GM12878 (cell line): ENCODE data around the gene KLHL8. TPM values are rescaled to one million over a fixed set of nuclear protein-coding genes. Genes with fewer than 3 reads are reported as not detected.
A peak's percentile ranks its signal among the peaks of the same experiment; 100 is the strongest.

Experiments
- BCL11A ChIP-seq: IDR thresholded peaks from 2 replicates; pipeline ENCODE4 v1.6.1; 2011; ENCODE audit warnings: low read depth, low read length
- BRCA1 ChIP-seq: IDR thresholded peaks from 2 replicates; pipeline ENCODE4 v1.6.1; 2011; ENCODE audit warnings: low read depth, low read length, improper control_type of control experiment
- CEBPB ChIP-seq, 2 experiments: fragments of 150-350 bp in 1 of 2; IDR thresholded peaks; 2 replicates each; pipeline ENCODE4 v1.6.1; 2012 to 2014; ENCODE audit warnings: low read depth in 2 of 2, low read length in 2 of 2, borderline replicate concordance in 1 of 2, inconsistent platforms in 1 of 2
- CREB1 ChIP-seq: IDR thresholded peaks from 2 replicates; pipeline ENCODE4 v1.6.1; 2012; ENCODE audit warnings: low read depth, mild to moderate bottlenecking, inconsistent platforms
- CREM ChIP-seq: IDR thresholded peaks from 2 replicates; pipeline ENCODE4 v1.6.1; 2014; ENCODE audit warnings: antibody characterized with exemption, low read depth
- E4F1 ChIP-seq: fragments of 450-650 bp; IDR thresholded peaks from 2 replicates; pipeline ENCODE4 v1.6.1; 2018; ENCODE audit warnings: borderline replicate concordance, mild to moderate bottlenecking; ENCODE audit not compliant: partially characterized antibody
- EGR1 ChIP-seq, 2 experiments: IDR thresholded peaks; 1 replicate in 1 of 2; 2 replicates in 1 of 2; pipeline ENCODE4 v1.6.1; 2011 to 2012; ENCODE audit warnings: low read depth in 2 of 2, low read length in 2 of 2, borderline replicate concordance in 1 of 2, mild to moderate bottlenecking in 1 of 2, moderate library complexity in 1 of 2
- GABPA ChIP-seq: IDR thresholded peaks from 2 replicates; pipeline ENCODE4 v1.6.1; 2014; ENCODE audit warnings: antibody characterized with exemption, low read depth, mild to moderate bottlenecking, inconsistent platforms
- HDAC2 ChIP-seq: fragments of 200-600 bp; sonication (generic); IDR thresholded peaks from 2 replicates; pipeline ENCODE4 v1.6.1; 2017
- IRF5 ChIP-seq: fragments of 450-650 bp; IDR thresholded peaks from 2 replicates; pipeline ENCODE4 v1.6.1; 2017; ENCODE audit warnings: borderline replicate concordance
- KAT2A ChIP-seq: conservative IDR thresholded peaks from 2 replicates; pipeline ENCODE4 v1.6.1; 2011; ENCODE audit warnings: low read depth, low read length; ENCODE audit not compliant: control insufficient read depth
- KLF5 ChIP-seq: fragments of 450-650 bp; IDR thresholded peaks from 2 replicates; pipeline ENCODE4 v1.6.1; 2014; ENCODE audit warnings: mild to moderate bottlenecking; ENCODE audit not compliant: partially characterized antibody
- MEF2B ChIP-seq: fragments of 450-650 bp; IDR thresholded peaks from 2 replicates; pipeline ENCODE4 v1.6.1; 2018; ENCODE audit warnings: mild to moderate bottlenecking, moderate library complexity; ENCODE audit not compliant: partially characterized antibody, poor library complexity, severe bottlenecking
- NFIC ChIP-seq: IDR thresholded peaks from 2 replicates; pipeline ENCODE4 v1.6.1; 2012; ENCODE audit warnings: low read depth, mild to moderate bottlenecking, inconsistent platforms, low read length, moderate library complexity
- NFYA ChIP-seq: IDR thresholded peaks from 2 replicates; pipeline ENCODE4 v1.6.1; 2011; ENCODE audit warnings: low read depth, mild to moderate bottlenecking, low read length, improper control_type of control experiment, borderline replicate concordance
- NR2C1 ChIP-seq: fragments of 450-650 bp; IDR thresholded peaks from 2 replicates; pipeline ENCODE4 v1.6.1; 2017; ENCODE audit warnings: antibody characterized with exemption, mild to moderate bottlenecking, moderate library complexity
- NR2F1 ChIP-seq: fragments of 450-650 bp; conservative IDR thresholded peaks from 2 replicates; pipeline ENCODE4 v1.6.1; 2017; ENCODE audit warnings: mild to moderate bottlenecking
- PKNOX1 ChIP-seq: fragments of 450-650 bp; IDR thresholded peaks from 2 replicates; pipeline ENCODE4 v1.6.1; 2016; ENCODE audit warnings: mild to moderate bottlenecking
- POLR2AphosphoS2 ChIP-seq: IDR thresholded peaks from 2 replicates; pipeline ENCODE4 v1.6.1; 2011; ENCODE audit warnings: low read depth, mild to moderate bottlenecking, low read length, improper control_type of control experiment, moderate library complexity
- SKIL ChIP-seq: fragments of 450-650 bp; IDR thresholded peaks from 2 replicates; pipeline ENCODE4 v1.6.1; 2017; ENCODE audit warnings: mild to moderate bottlenecking, low read depth, inconsistent platforms; ENCODE audit not compliant: poor library complexity, severe bottlenecking
- SP1 ChIP-seq: IDR thresholded peaks from one replicate; pipeline ENCODE4 v1.6.1; 2011; ENCODE audit warnings: low read depth, low read length
- SRF ChIP-seq, 2 experiments: IDR thresholded peaks; 2 replicates each; pipeline ENCODE4 v1.6.1; 2011; ENCODE audit warnings: low read depth in 2 of 2, low read length in 2 of 2, mild to moderate bottlenecking in 1 of 2, moderate library complexity in 1 of 2
- TCF3 ChIP-seq: IDR thresholded peaks from 2 replicates; pipeline ENCODE4 v1.6.1; 2012; ENCODE audit warnings: low read depth, mild to moderate bottlenecking, low read length, borderline replicate concordance; ENCODE audit not compliant: insufficient read depth
- ZNF384 ChIP-seq: IDR thresholded peaks from 2 replicates; pipeline ENCODE4 v1.6.1; 2012; ENCODE audit warnings: low read depth, mild to moderate bottlenecking, low read length, improper control_type of control experiment, borderline replicate concordance
- polyA plus RNA-seq, 11 experiments: library from polyadenylated mRNA; depleted of rRNA in 4 of 11; unstranded in 6 of 11; stranded (reverse) in 5 of 11; fragments of >200 nt; fragmentation: Nextera tagmentation in 4 of 11; fragmentation: Illumina TruSeq in 1 of 11; extraction: Ambion mirVana in 4 of 11; extraction: Trizol in 1 of 11; gene quantifications; 1 replicate in 1 of 11; 2 replicates in 10 of 11; pipeline versions ENCODE4 v1.2.1 to v1.2.3, GENCODE V29; 2011 to 2016; ENCODE audit warnings: inconsistent platforms in 2 of 11, missing spikeins in 2 of 11, low read depth in 1 of 11
- total RNA-seq, 4 experiments: library from RNA; depleted of rRNA in 3 of 4; stranded (reverse); fragments of >200 nt in 3 of 4; fragmentation: Illumina TruSeq in 1 of 4; extraction: Trizol in 1 of 4; gene quantifications; 2 replicates each; pipeline versions ENCODE4 v1.2.1 to v1.2.3, GENCODE V29; 2013 to 2021

The KLHL8 gene
- total and polyA plus RNA-seq, 10 of the 15 experiments (the other 5 are each of a cell fraction or from before 2014, with no cell fraction given), result 4.5 to 13.1 (median 9.0) TPM

- no peak for TF ChIP-seq NFIC
- peak; percentile 64 for TF ChIP-seq TCF3
- TF ChIP-seq PKNOX1, result no peak
- 0 out of 2 replicates have a peak, but pooled peaks have one; percentile 29 for TF ChIP-seq NR2C1
- TF ChIP-seq CREB1, result peak; percentile 45; the same call in 1 of the 2 replicates
- peak; percentile 55 for TF ChIP-seq BRCA1
- no peak for TF ChIP-seq IRF5
- no peak for TF ChIP-seq SKIL
- TF ChIP-seq E4F1, result no peak
- no peak for TF ChIP-seq KAT2A
- TF ChIP-seq BCL11A, result peak; percentile 39; the same call in 1 of the 2 replicates
- no peak for TF ChIP-seq CEBPB (IDR thresholded peaks at IDR 0.05; ENCODE audit: borderline replicate concordance in 1 of 2, low read depth in 2 of 2, low read length in 2 of 2)
- TF ChIP-seq HDAC2, result no peak
- TF ChIP-seq KLF5, result no peak
- TF ChIP-seq CREM, result no peak
- no peak for TF ChIP-seq SP1
- no peak for TF ChIP-seq MEF2B
- peak in 1 of 2 experiments; percentile 91; a peak in 2 of 3 replicates for TF ChIP-seq EGR1 (IDR thresholded peaks at IDR 0.05; ENCODE audit: borderline replicate concordance in 1 of 2, low read depth in 2 of 2, low read length in 2 of 2)
- no peak for TF ChIP-seq ZNF384
- no peak for TF ChIP-seq GABPA
- peak; percentile 89 for TF ChIP-seq POLR2AphosphoS2
- TF ChIP-seq NR2F1, result no peak
- no peak for TF ChIP-seq SRF (IDR thresholded peaks at IDR 0.05; ENCODE audit: low read depth in 2 of 2, low read length in 2 of 2)
- TF ChIP-seq NFYA, result no peak
Measured at GRCh38 chr4:87220094-87220822, at the start of gene KLHL8 (continued).
